ENCODE data around the gene SPATA16. TPM values are rescaled to one million over a fixed set of nuclear protein-coding genes. Genes with fewer than 3 reads are reported as not detected.
"Not testable (repeated sequence)": the region's sequence is repeated elsewhere in the genome, so short reads cannot be mapped to it uniquely, and the experiment has no call there.

Gene SPATA16
- total RNA-seq, 1 donor from 2014 or later = 0.48 TPM

DNA sequence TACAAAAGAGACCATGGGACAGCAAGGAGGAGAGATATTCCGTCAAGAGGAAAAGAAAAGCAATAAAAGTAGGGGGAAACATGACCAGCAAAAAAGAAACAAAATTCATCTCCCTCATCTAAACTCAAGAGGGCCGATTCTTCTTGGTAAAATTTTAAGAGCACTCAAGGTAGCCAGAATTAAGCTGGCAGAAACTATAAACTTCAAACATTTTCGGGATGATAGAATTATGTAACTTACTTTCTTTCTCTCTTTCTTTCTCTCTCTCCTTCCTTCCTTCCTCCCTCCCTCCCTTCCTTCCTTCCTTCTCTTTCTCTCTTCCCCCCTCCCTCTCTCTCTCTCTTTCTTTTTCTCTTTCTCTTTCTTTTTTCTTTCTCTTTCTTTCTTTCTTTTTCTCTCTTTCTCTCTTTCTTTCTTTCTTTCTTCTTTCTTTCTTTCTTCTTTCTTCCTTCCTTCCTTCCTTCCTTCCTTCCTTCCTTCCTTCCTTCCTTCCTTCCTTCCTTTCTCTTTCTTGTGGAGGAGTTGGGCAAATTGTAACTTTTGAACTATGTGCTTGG, 180.3 kb downstream of the SPATA16 start:
- not testable (repeated sequence) for DNase-seq (ENCODE audit: low spot score)

DNA sequence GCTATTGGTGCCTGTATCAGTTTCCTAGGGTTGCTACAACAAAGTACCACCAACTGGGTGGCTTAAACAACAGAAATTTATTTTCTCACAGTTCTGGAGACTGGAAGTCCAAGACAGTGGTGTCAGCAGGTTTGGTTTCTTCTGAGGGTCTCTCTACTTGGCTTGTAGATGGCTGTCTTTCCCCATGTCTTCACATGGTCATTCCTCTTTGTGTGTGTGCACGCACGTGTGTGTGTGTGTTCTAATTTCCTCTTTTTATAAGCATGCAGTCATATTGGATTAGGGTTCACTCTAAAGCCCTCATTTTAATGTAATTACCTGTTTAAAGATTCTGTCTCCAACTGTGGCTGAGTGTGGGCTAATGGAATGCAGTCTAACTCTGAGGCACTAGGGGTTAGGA, 182.5 kb downstream of the SPATA16 start:
- DNase-seq (ENCODE audit: low spot score) = no peak

DNA sequence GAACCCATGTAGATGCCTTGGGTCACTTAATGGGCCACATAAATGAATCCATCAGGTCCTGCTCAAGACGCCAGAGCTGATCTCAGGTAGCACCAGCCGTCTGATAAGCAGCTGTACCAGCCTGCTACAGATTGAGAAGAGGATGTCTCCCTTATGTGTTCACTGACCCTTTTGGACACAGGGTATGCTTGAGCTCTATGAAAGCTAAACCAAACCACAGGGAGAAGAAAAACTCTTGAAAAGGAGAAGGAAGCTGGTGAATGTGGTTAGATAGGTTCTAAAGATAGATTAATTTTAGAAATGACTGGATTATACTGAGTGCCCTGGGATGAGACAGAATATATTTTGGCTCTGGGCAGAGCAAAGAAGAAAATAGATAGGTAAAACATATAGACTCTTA, 187.5 kb downstream of the SPATA16 start:
- no peak for DNase-seq (ENCODE audit: low spot score)

DNA sequence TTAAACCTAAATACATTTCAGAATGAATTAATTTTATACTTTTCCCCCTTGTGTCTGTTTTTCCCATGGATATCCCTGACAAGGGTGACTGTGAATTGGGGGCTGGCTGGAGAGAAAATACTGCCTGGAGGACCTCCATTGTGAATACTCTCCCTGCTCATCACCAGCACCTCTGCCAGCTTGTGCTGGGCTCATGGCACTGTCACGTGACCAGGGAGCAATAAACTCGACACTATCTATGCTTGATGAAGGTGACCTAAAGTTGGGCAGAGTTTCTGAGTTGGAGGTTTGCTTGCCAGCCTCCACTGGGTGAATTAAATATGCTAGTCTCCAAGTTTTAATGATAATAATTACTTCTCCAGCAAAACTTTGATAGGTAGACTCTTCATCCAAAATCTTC, 189.5 kb downstream of the SPATA16 start:
- no peak for DNase-seq (ENCODE audit: low spot score)

DNA sequence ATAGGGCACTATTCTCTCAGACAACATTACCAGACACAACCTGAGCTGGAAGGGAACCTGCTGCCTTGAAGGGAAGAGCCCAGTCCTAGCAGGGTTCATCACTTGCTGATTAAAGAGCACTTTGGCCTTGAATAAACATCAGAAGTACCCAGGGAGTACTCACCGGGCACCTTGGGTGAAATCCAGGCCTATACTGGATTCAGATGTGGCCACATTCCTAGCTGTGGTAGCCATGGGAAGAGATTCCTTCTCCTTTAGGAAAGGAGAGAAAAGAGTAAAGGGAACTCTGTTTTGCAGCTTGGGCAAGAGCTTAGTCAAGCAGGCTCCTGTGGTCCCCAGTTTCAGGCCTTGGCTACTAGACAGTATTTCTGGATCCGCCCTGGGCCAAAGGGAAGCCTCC, 195.0 kb downstream of the SPATA16 start:
- DNase-seq (ENCODE audit: low spot score) = no peak

DNA sequence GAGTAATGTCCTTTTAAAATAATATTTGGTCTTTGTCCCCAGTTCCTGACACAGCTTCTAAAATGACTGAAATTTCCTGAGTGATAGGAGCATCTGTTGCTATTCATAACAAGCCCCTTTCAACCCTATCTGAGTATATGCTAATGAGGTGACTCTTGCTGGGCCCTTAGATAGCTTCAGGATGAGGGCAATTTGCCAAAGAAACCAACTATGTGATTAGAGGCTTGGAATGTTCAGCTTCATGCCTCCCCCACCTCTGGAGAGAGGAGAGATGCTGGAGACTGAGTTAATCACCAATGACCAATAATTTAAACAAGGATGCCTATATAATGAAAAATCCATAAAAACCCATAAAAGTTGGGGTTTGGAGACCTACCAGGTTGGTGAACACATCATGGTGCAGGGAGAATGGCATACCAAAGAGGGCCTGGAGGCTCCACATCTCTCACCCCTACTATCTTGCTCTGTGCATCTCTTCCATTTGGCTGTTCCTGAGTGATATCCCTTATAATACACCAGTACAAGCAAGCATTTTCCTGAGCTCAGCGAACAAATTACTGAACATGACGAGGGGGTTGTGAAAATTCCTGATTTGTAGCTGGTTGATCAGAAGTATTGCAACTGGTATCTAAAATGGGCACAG, 201.3 kb downstream of the SPATA16 start:
- DNase-seq (ENCODE audit: low spot score) = peak; percentile 24

DNA sequence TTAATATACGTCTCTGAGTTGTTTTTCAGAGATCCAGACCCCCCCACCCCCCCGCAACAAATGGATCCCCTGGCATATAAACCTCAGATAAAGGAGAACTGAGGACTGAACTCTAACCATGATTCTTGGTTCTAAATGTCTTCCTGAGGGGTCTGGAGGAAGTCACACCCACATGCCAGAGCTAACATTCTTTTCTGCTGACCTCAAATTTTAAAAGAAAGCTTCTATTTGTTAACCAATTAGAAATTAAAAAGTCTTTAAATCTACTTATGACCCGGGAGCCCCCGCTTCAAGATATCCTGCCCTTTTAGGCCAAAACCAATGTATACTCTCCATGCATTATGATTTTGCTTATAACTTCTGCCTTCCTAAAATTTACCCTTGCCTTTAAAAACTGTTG, 202.2 kb downstream of the SPATA16 start:
- no peak for DNase-seq (ENCODE audit: low spot score)

DNA sequence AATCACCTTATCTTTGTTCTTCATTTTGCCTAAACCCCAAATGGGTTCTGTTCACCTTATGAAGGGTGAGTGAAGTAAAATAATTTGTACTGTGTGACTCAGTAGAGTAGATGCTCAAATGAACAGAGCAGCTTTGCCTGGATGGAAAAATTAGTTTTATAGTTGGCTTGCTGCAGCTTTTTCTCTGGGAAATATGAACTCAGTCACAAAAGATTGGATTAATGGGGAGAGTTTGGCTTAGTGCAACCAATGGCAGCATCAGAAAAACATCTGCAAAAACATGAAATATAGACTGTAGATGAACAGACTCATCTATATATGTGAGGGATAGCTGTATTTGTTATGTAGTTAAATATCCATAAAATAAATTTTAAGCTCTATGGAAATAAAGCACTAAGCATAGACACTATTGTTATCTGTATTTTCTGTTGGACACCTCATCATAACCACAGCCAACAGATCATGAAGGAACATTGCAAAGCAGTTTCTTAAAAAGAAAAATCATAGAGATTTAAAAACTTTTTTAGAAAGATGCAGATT, 209.2 kb downstream of the SPATA16 start:
- DNase-seq (ENCODE audit: low spot score) = no peak

DNA sequence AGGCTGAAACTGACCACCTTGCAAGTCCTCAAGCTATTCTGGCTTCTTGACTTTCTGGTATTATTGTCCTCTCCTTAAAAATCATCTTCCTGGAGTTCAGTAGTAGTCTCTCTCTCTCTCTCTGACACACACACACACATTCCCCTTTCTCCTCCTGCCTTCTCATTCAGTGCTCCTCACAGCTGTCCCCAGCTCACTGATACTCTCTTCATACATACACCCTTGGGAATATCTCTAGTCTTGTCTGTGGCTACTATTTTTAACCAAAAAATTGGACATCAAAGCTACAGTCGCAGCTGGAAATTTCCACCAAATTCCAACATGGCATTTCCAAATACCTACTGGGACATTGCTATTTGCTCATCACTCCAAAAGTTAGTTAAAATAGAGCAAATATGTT, 211.6 kb downstream of the SPATA16 start:
- no peak for DNase-seq (ENCODE audit: low spot score)

DNA sequence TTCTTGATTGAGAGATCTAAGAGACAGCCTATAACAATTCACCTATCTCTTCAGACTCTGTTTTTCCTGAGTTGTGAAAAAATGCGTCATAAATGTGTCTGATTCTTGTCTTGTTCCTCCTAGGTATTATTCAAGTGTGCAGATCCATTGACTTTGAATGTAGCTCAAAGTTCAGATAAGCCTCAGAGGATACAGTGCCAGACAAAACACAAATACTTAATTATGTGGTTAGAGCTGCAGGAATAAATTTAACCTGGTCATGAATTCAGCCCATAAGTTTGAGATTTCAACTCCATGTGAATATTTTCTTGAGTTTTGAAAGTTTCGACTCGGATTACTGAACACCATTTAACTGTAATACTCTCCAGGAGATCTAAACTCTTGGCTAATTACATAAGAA, 216.5 kb downstream of the SPATA16 start:
- no peak for DNase-seq (ENCODE audit: low spot score)

DNA sequence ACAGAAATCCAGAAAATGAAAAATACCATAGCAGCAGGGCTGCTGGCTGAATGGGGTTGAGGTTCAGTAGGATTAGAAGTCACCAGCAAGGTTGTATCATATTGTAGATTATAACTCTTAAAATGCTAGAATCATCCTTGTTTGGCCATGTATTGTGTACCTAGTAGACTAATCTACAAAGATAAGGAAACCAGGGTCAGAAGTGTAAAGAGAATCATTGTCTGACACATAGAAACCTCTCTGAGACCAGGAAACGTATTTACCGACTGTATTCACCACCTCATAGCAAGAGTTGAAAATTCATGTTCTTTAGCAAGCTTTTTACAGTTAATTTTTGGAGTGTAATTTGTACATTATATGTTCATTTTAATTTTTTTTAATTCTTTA, 221.7 kb downstream of the SPATA16 start:
- DNase-seq (ENCODE audit: low spot score) = no peak

DNA sequence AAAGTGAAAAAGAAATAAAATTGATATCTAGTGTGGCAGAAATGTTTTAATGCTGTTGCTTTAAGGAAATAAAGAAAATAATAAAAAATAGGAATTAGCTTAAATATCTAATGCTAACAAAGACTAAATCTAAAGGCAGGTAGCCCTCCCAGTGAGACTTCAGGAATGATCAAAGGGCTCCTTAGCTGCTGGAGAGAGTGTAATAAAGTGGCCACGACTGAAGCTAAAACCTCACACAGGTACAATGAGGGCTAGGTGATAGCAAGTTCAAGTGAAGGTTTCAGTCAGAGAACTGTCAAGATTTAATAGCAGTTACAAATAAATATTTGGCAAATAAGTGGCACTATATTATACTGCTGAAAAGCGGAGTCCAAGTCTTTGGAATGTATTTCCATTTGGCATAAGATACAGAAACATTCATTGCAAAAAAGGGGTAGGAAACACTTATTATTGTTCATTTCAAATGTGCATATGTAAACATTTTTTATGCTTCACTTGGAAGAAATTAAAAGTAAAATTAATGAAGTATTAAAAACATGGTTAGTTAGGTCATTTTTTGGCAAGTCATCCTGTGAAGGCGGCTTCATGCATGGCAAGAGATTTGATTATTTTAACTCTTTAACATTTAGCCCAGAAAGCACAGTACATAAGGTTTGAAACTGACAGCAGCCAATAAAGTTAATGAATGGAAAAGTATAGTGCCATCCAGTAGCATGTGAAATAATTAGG, 222.3 kb downstream of the SPATA16 start:
- no peak for DNase-seq (ENCODE audit: low spot score)

DNA sequence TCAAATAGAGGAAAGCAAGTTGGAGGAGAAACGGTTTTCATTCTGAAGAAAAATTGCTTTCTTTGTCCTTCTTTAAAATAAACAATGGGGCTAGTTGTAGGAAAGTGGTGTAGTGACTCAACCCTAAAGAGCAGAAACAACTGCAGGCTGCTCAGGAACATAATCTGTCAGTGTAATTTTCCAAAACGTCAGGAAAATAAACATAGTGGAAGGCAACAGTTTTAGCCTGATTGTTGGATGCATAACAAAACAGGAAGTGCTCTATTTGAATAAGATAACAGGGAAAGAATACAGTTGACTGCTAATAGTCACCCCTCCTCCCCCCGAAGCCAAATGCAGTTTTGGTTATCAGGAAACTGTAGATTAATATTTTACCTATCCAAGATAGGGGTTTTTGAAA, 222.9 kb downstream of the SPATA16 start:
- DNase-seq (ENCODE audit: low spot score) = peak; percentile 32

DNA sequence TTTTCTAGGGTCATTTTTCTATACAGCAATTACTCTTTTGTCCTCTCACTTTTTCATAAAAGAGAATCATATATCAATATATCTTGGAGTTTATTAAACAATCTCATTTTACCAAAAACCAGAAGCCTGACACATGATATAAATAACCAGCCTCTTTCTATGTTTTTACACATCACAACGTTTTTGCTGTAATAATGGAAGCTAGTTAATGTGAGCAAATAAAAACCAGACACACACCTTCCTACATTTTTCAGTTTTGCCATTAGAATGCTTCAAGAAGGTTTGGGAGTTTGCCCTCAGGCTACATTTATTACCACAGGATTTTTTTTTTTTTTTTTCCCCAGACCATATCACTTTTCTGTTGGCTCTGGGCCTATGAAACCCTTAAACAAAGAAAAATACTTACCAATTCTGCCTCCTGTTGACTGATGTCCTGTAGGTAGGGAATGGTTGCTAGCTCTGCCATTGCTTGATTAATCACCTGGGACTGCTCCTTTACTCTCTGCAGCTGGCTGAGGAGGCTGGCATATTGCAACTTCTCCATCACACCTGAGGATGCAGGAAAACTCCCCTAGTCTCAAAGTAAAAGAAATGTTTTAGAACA, 225.0 kb downstream of the SPATA16 start:
- no peak for DNase-seq (ENCODE audit: low spot score)

DNA sequence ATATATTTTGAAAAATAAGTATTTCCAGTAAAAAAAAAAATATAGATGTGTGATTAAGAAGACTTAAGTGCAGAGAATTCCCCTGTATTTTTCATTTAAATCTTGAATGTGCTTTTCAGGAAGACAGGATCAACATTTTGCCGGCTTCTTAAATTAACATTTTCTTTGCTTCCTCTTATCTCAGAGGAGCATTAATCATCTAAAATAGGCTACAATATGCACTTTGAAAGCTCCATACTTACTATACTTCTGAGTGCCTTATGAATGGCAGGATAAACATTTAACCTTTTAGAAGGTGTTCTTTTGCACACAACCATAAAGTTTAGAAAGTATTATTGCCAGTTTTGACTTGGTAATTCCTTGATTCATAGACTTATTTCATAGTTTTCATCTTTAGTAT, 226.2 kb downstream of the SPATA16 start:
- no peak for DNase-seq (ENCODE audit: low spot score)

DNA sequence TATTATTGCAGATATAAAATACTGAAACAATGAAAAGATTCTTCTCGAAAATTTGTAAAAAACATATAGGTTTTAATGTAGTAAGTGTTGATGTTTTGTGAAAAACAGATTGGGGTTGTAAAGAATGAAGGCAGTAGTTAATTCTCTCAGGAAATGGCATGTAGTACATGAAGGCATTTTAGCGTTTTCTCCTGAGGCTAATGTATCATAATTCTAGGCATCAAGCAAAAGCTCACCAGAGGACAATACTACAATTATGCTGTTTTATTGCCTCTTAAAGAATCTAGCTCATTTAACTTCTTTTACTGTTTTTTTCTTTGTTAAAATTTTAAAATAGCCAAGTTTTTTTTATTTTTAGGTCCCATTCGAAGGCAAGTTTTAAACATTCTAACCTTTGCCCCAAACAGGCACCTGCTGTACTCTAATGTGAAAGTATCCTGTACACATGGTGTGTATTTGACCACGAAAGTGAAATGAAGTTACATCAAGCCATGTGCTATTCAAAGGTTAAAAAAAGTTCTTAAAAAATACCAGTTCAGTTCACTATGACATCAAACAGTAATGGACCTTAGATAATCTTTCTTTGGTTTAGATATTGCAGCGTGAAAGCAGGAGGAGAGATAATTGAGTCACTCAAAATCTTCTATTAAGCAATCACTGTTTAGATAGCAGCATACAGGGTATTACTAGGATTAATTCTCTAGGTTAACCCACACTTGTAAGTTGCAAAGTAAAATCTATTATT, 227.0 kb downstream of the SPATA16 start:
- DNase-seq (ENCODE audit: low spot score) = peak; percentile 34

DNA sequence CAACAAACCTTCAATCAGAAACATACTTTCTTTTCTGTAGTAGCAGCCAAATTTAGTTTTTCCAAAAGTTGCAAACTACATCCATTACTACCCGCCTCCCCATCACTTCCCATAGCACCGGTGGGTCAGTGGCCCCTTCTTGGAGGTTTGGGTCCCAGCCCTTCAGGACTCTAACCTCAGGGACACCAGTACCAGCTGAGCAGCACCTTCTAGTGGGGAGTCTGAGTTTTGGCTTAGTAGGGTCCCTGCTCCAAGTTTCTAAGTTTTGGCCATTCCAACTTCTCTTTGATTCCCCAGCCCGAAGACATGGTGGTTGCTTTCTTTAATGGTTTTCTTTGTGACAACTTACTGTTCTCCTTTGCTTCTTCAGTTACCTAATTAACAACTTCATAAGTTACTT, 229.9 kb downstream of the SPATA16 start:
- DNase-seq (ENCODE audit: low spot score) = no peak

DNA sequence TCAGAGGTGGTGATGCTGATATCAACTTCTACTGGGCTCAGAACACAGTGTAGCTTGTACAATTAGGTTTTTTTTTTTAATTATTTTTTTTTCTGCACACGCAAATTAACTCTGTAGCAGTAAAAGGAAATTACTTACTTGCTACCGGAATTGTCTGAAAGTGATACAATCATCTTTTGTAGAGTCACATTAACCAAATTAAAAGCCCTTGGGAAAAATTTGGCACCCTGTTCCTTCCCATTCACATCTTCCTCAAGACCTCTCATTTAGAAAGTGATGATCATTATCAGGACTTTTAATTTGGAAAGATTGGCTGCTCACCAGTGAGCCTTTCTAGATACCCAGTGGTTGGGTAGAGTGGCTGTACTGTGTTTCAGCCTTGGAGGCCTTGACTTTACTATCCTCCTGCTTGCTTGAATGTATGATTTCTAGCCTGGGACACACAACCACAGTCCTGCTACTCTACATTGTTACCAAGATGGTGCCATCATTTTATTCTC, 232.2 kb downstream of the SPATA16 start:
- no peak for DNase-seq (ENCODE audit: low spot score)

DNA sequence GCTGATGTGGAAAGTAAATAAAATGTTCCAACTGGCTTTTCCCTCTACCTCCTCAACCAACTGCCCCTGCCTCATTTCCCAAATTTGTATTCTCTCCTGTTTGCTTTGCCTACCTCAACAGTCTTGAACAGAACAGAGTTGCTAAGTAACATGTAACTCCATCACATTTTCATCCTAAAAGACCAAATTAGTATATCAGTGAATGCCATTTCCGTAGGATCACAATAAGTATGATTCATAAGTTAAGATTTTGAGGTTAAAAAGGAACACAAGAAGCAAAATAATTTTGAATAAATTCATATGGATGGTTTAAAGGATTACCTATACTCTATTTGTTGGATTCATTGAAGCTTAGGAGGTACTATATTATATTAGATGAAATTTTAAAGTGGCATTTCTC, 235.6 kb downstream of the SPATA16 start:
- DNase-seq (ENCODE audit: low spot score) = no peak

DNA sequence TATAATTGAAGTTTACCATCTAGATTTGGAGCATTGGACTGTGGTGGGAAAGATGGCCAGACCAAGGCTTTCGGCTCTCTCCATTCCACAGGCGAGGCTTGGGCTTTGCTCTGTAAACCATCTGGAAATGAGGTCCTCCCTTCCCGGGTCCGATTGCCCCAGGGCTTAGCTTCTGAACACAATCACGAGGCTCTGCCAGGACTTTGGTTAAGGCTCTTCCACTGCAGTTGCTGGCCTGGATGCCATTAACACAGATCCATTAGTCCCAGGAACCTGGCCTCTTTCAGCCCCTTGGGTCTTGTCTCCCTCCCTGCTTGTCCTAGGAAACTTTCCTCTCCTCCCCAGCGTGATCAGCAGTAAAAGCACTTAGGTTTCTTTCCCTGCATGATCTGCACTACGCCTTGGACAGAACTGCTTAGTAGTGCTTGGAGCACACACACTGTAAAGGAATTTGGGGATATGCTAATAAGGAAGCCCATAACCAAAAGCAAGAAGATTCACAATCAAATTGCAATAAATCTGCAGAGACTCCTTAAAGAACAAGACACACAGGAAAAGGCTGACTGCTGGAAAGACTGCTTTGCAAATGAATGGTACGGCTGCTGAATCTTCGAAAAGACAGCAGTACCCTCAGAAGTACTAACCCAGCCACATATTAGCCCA, 236.2 kb downstream of the SPATA16 start:
- DNase-seq (ENCODE audit: low spot score) = peak; percentile 49
